Vagina (tissue), 2 donors: ENCODE data around the gene POU2F3. TPM values are rescaled to one million over a fixed set of nuclear protein-coding genes. Genes with fewer than 3 reads are reported as not detected.

Source experiments
- DNase-seq, 2 donors: peaks; one replicate each; pipeline ENCODE4 v3.0.0-alpha.2; 2017; ENCODE audit errors: extremely low spot score in 2 of 2
- H3K27ac ChIP-seq: fragments of 200-600 bp; sonication (generic); one replicate; pipeline ENCODE4 v1.5.1; 2019
- H3K27me3 ChIP-seq: fragments of 200-600 bp; sonication (generic); one replicate; pipeline ENCODE4 v1.5.1; 2019
- H3K36me3 ChIP-seq, 2 donors: fragments of 200-600 bp; sonication (generic); one replicate each; pipeline ENCODE4 v1.5.1; 2017 to 2019
- H3K4me1 ChIP-seq: fragments of 200-600 bp; sonication (generic); one replicate; pipeline ENCODE4 v1.5.1; 2019
- H3K4me3 ChIP-seq, 2 donors: fragments of 200-600 bp; sonication (generic); 1 replicate in 1 of 2; 2 replicates in 1 of 2; pipeline ENCODE4 v1.5.1; 2016 to 2019
- H3K9me3 ChIP-seq: fragments of 200-600 bp; sonication (generic); one replicate; pipeline ENCODE4 v1.5.1; 2019
- CTCF ChIP-seq, 3 experiments: fragments of 450-650 bp in 2 of 3; fragments of 200-600 bp in 1 of 3; sonication (generic) in 1 of 3; IDR thresholded peaks; one replicate each; pipeline ENCODE4 v1.5.1; 2017 to 2019; ENCODE audit warnings: antibody characterized with exemption in 3 of 3, mild to moderate bottlenecking in 2 of 3, moderate library complexity in 2 of 3
- POLR2A ChIP-seq, 2 donors: fragments of 450-650 bp; IDR thresholded peaks; one replicate each; pipeline ENCODE4 v1.6.1; 2017; ENCODE audit warnings: antibody characterized with exemption in 2 of 2, mild to moderate bottlenecking in 2 of 2, moderate library complexity in 2 of 2
- POLR2AphosphoS5 ChIP-seq, 2 donors: sonication (generic); formaldehyde crosslinking; IDR thresholded peaks; one replicate each; pipeline ENCODE4 v1.9.0; 2017; ENCODE audit warnings: antibody characterized with exemption in 2 of 2, mild to moderate bottlenecking in 2 of 2, low read depth in 1 of 2; ENCODE audit not compliant: insufficient read depth in 1 of 2
- intact Hi-C: fragments of 100-400 bp; cut with DNase I; formaldehyde crosslinking; loops from one replicate; pipeline ENCODE4 v1.15.1; 2023
- total RNA-seq: library from RNA; depleted of rRNA; stranded (reverse); fragments of >200 nt; gene quantifications from one replicate; pipeline ENCODE4 v1.2.3, GENCODE V29; 2016

The POU2F3 gene
- total RNA-seq, 1 donor from 2014 or later: 2.7 TPM

- Histone ChIP-seq H3K27me3 (no peaks in the 10 kb centered on the region), H3K36me3 (no peaks in the 10 kb centered on the region), H3K4me3 (no peak overlapping the region), H3K27ac (no peak overlapping the region), H3K4me1 (peaks cover 21% of the 10 kb centered on the region), H3K9me3 (no peaks in the 10 kb centered on the region)
- DNase-seq: no peak
- intact Hi-C loops: loop anchor here (5.0 kb wide), 1 partner anchor 63 kb away; no protein-coding TSS in a partner anchor
- no peak for TF ChIP-seq POLR2A (IDR thresholded peaks at IDR 0.05)
Observed at GRCh38 chr11:120238968-120239620, 846 bp upstream of the POU2F3 start.

- no peak overlapping the region for H3K4me3 ChIP-seq
- H3K27ac ChIP-seq: no peak overlapping the region
Observed at GRCh38 chr11:120240866-120241265, 926 bp downstream of the POU2F3 start.

GRCh38 chr11:120241277-120241676 lies 1.3 kb downstream of the POU2F3 start:
- no peak for TF ChIP-seq POLR2AphosphoS5 (IDR thresholded peaks at IDR 0.05; ENCODE audit: insufficient read depth in 1 of 2, low read depth in 1 of 2)
- no peak for TF ChIP-seq CTCF (IDR thresholded peaks at IDR 0.05)
- TF ChIP-seq POLR2A (IDR thresholded peaks at IDR 0.05): no peak
- no peak overlapping the region for H3K4me3 ChIP-seq
- H3K9me3 ChIP-seq: no peaks in the 10 kb centered on the region
- H3K36me3 ChIP-seq: no peaks in the 10 kb centered on the region
- no peak for DNase-seq
- H3K4me1 ChIP-seq: peaks cover 10% of the 10 kb centered on the region
- intact Hi-C loops: no loop called here
- H3K27ac ChIP-seq: no peak overlapping the region
- no peaks in the 10 kb centered on the region for H3K27me3 ChIP-seq

More at GRCh38 chr11:120240866-120241265, 926 bp downstream of the POU2F3 start:
- TF ChIP-seq POLR2AphosphoS5 (IDR thresholded peaks at IDR 0.05; ENCODE audit: insufficient read depth in 1 of 2, low read depth in 1 of 2): no peak
- Histone ChIP-seq H3K4me1 (peaks cover 14% of the 10 kb centered on the region), H3K36me3 (no peaks in the 10 kb centered on the region), H3K9me3 (no peaks in the 10 kb centered on the region), H3K27me3 (no peaks in the 10 kb centered on the region)
- no peak for DNase-seq
- intact Hi-C loops: no loop called here

GRCh38 chr11:120243221-120243620 lies 3.3 kb downstream of the POU2F3 start:
- no peaks in the 10 kb centered on the region for H3K27me3 ChIP-seq
- no peaks in the 10 kb centered on the region for H3K9me3 ChIP-seq
- no peak overlapping the region for H3K27ac ChIP-seq
- peaks cover 10% of the 10 kb centered on the region for H3K4me1 ChIP-seq
- DNase-seq: no peak
- no peaks in the 10 kb centered on the region for H3K36me3 ChIP-seq
- TF ChIP-seq POLR2A (IDR thresholded peaks at IDR 0.05) (no peak), CTCF (IDR thresholded peaks at IDR 0.05) (no peak), POLR2AphosphoS5 (IDR thresholded peaks at IDR 0.05; ENCODE audit: insufficient read depth in 1 of 2, low read depth in 1 of 2) (no peak)
- H3K4me3 ChIP-seq: no peak overlapping the region
- intact Hi-C loops: no loop called here

- no peaks in the 10 kb centered on the region for H3K27me3 ChIP-seq
- H3K9me3 ChIP-seq: no peaks in the 10 kb centered on the region
- intact Hi-C loops: no loop called here
- H3K4me3 ChIP-seq: no peak overlapping the region
- no peak for DNase-seq
- TF ChIP-seq CTCF (IDR thresholded peaks at IDR 0.05) (no peak), POLR2AphosphoS5 (IDR thresholded peaks at IDR 0.05; ENCODE audit: insufficient read depth in 1 of 2, low read depth in 1 of 2) (no peak), POLR2A (IDR thresholded peaks at IDR 0.05) (no peak)
- H3K36me3 ChIP-seq: no peaks in the 10 kb centered on the region
- H3K27ac ChIP-seq: no peak overlapping the region
- peaks cover 18% of the 10 kb centered on the region for H3K4me1 ChIP-seq
Observed at GRCh38 chr11:120244476-120245365, 4.8 kb downstream of the POU2F3 start.

GRCh38 chr11:120245434-120245833 lies 5.5 kb downstream of the POU2F3 start:
- Histone ChIP-seq H3K9me3 (no peaks in the 10 kb centered on the region), H3K36me3 (no peaks in the 10 kb centered on the region), H3K4me1 (peaks cover 15% of the 10 kb centered on the region), H3K27me3 (no peaks in the 10 kb centered on the region), H3K27ac (no peak overlapping the region), H3K4me3 (no peak overlapping the region)
- DNase-seq: no peak
- TF ChIP-seq CTCF (IDR thresholded peaks at IDR 0.05) (no peak), POLR2AphosphoS5 (IDR thresholded peaks at IDR 0.05; ENCODE audit: insufficient read depth in 1 of 2, low read depth in 1 of 2) (no peak), POLR2A (IDR thresholded peaks at IDR 0.05) (no peak)
- intact Hi-C loops: no loop called here
